OCI-LY7 (cell line): ENCODE results near the gene C12orf75.

Source experiments
- CTCF ChIP-seq: fragments of 200-600 bp; sonication (generic); conservative IDR thresholded peaks from 2 replicates; pipeline ENCODE4 v1.5.1; 2014; ENCODE audit warnings: mild to moderate bottlenecking, antibody characterized with exemption, low read length, moderate library complexity, mixed read lengths
- EZH2phosphoT487 ChIP-seq: fragments of 200-600 bp; sonication (generic); IDR thresholded peaks from 2 replicates; pipeline ENCODE4 v1.6.1; 2018; ENCODE audit warnings: low read depth, borderline replicate concordance, mild to moderate bottlenecking, mixed run types, antibody characterized with exemption, low read length, moderate library complexity, mixed read lengths

- TF ChIP-seq CTCF = no peak
- no peak for TF ChIP-seq EZH2phosphoT487
These were observed 8.4 kb upstream of the C12orf75 start for GRCh38 chr12:105322070-105322469.
